ENCODE measurements around the gene TBL1X.
"Not testable (repeated sequence)": the region's sequence is repeated elsewhere in the genome, so short reads cannot be mapped to it uniquely, and the experiment has no call there.

Gene TBL1X

GRCh38 chrX:9431281-9431680 is 33.6 kb upstream of the TBL1X start:
- no peak for DNase-seq (ENCODE audit: low read depth)
- no peak for TF ChIP-seq CTCF (IDR thresholded peaks at IDR 0.05; ENCODE audit: low read depth, low read length, missing control alignments)

GRCh38 chrX:9433596-9433995 is 31.3 kb upstream of the TBL1X start:
- DNase-seq (ENCODE audit: low read depth) = no peak

More at GRCh38 chrX:9431281-9431680, 33.6 kb upstream of the TBL1X start:
- no peak overlapping the region for H3K4me3 ChIP-seq (ENCODE audit: low read depth, low read length)

GRCh38 chrX:9434051-9434550 is 30.8 kb upstream of the TBL1X start:
- TF ChIP-seq CTCF (IDR thresholded peaks at IDR 0.05; ENCODE audit: low read depth, low read length, missing control alignments) = no peak
- DNase-seq (ENCODE audit: low read depth) = no peak
- no peak overlapping the region for H3K4me3 ChIP-seq (ENCODE audit: low read depth, low read length)

More at GRCh38 chrX:9433596-9433995, 31.3 kb upstream of the TBL1X start:
- TF ChIP-seq CTCF (IDR thresholded peaks at IDR 0.05; ENCODE audit: low read depth, low read length, missing control alignments) = no peak
- no peak overlapping the region for H3K4me3 ChIP-seq (ENCODE audit: low read depth, low read length)

GRCh38 chrX:9435086-9435485 is 29.8 kb upstream of the TBL1X start:
- DNase-seq (ENCODE audit: low read depth); H3K4me3 ChIP-seq (ENCODE audit: low read depth, low read length): not testable (repeated sequence)

- TF ChIP-seq CTCF (IDR thresholded peaks at IDR 0.05; ENCODE audit: low read depth, low read length, missing control alignments) = no peak
- no peak overlapping the region for H3K4me3 ChIP-seq (ENCODE audit: low read depth, low read length)
- DNase-seq (ENCODE audit: low read depth) = no peak
Observed at GRCh38 chrX:9436812-9437211, 28.0 kb upstream of the TBL1X start.

GRCh38 chrX:9438933-9439494 is 25.8 kb upstream of the TBL1X start:
- DNase-seq (ENCODE audit: low read depth) = no peak

More at GRCh38 chrX:9438933-9439494, 25.8 kb upstream of the TBL1X start:
- no peak for TF ChIP-seq CTCF (IDR thresholded peaks at IDR 0.05; ENCODE audit: low read depth, low read length, missing control alignments)
- no peak overlapping the region for H3K4me3 ChIP-seq (ENCODE audit: low read depth, low read length)

Data from GM12864 (cell line).